ENCODE data around the gene LRP3. TPM values are rescaled to one million over a fixed set of nuclear protein-coding genes. Genes with fewer than 3 reads are reported as not detected.

LRP3 gene
- total and polyA plus RNA-seq, 2 donors (not counting 1 experiment from before 2014, with no cell fraction given) = 4.0 to 24.4 TPM

- DNase-seq (ENCODE audit: low read depth in 2 of 2) = no peak
- TF ChIP-seq CTCF (conservative IDR thresholded peaks at IDR 0.05 in 1 of 2, IDR thresholded peaks at IDR 0.05 in 1 of 2; ENCODE audit: low read depth in 1 of 2, low read length in 2 of 2) (no peak), EZH2 (IDR thresholded peaks at IDR 0.05; ENCODE audit: low read length, missing control alignments) (no peak)
- Histone ChIP-seq H4K20me1 (ENCODE audit: control insufficient read depth, extremely low read depth, insufficient read depth, low read length) (no peaks in the 10 kb centered on the region), H3K27me3 (ENCODE audit: control insufficient read depth, insufficient read depth, low read length) (peaks cover 3% of the 10 kb centered on the region), H3K4me2 (ENCODE audit: extremely low read depth, insufficient read depth, low read length) (no peak overlapping the region), H3K9ac (ENCODE audit: insufficient read depth, low read length) (no peak overlapping the region), H3K36me3 (ENCODE audit: control insufficient read depth, insufficient read depth, low read length) (no peaks in the 10 kb centered on the region), H3K27ac (ENCODE audit: insufficient read depth, low read length) (no peak overlapping the region), H3K4me3 (replicated peaks in 1 of 4; ENCODE audit: control extremely low read depth in 1 of 4, insufficient read depth in 1 of 4, low read depth in 3 of 4, low read length in 4 of 4) (no peak overlapping the region), H3K9me3 (ENCODE audit: control insufficient read depth, insufficient read depth, low read depth, low read length) (no peaks in the 10 kb centered on the region), H2AFZ (ENCODE audit: low read length) (no peak overlapping the region), H3K4me1 (ENCODE audit: control insufficient read depth, extremely low read depth, insufficient read depth, low read length) (no peaks in the 10 kb centered on the region), H3K79me2 (ENCODE audit: control insufficient read depth, insufficient read depth, low read length) (no peaks in the 10 kb centered on the region)
These were observed 38.5 kb downstream of the LRP3 start for GRCh38 chr19:33232656-33233055.

- H4K20me1 ChIP-seq (ENCODE audit: control insufficient read depth, extremely low read depth, insufficient read depth, low read length) = no peaks in the 10 kb centered on the region
- H3K79me2 ChIP-seq (ENCODE audit: control insufficient read depth, insufficient read depth, low read length) = no peaks in the 10 kb centered on the region
- H3K4me1 ChIP-seq (ENCODE audit: control insufficient read depth, extremely low read depth, insufficient read depth, low read length) = no peaks in the 10 kb centered on the region
- DNase-seq (ENCODE audit: low read depth in 2 of 2) = no peak
- peaks cover 3% of the 10 kb centered on the region for H3K27me3 ChIP-seq (ENCODE audit: control insufficient read depth, insufficient read depth, low read length)
- no peak overlapping the region for H3K4me3 ChIP-seq (replicated peaks in 1 of 4; ENCODE audit: control extremely low read depth in 1 of 4, insufficient read depth in 1 of 4, low read depth in 3 of 4, low read length in 4 of 4)
- H3K36me3 ChIP-seq (ENCODE audit: control insufficient read depth, insufficient read depth, low read length) = no peaks in the 10 kb centered on the region
- no peak for TF ChIP-seq CTCF (conservative IDR thresholded peaks at IDR 0.05 in 1 of 2, IDR thresholded peaks at IDR 0.05 in 1 of 2; ENCODE audit: low read depth in 1 of 2, low read length in 2 of 2)
- TF ChIP-seq EZH2 (IDR thresholded peaks at IDR 0.05; ENCODE audit: low read length, missing control alignments) = no peak
- H3K9ac ChIP-seq (ENCODE audit: insufficient read depth, low read length) = no peak overlapping the region
- H3K4me2 ChIP-seq (ENCODE audit: extremely low read depth, insufficient read depth, low read length) = no peak overlapping the region
- H3K9me3 ChIP-seq (ENCODE audit: control insufficient read depth, insufficient read depth, low read depth, low read length) = no peaks in the 10 kb centered on the region
- H2AFZ ChIP-seq (ENCODE audit: low read length) = no peak overlapping the region
- H3K27ac ChIP-seq (ENCODE audit: insufficient read depth, low read length) = no peak overlapping the region
These were observed 39.1 kb downstream of the LRP3 start for GRCh38 chr19:33233056-33233873.

- Histone ChIP-seq H3K4me1 (ENCODE audit: control insufficient read depth, extremely low read depth, insufficient read depth, low read length) (no peaks in the 10 kb centered on the region), H3K27me3 (ENCODE audit: control insufficient read depth, insufficient read depth, low read length) (peaks cover 3% of the 10 kb centered on the region), H3K9me3 (ENCODE audit: control insufficient read depth, insufficient read depth, low read depth, low read length) (no peaks in the 10 kb centered on the region), H3K4me3 (replicated peaks in 1 of 4; ENCODE audit: control extremely low read depth in 1 of 4, insufficient read depth in 1 of 4, low read depth in 3 of 4, low read length in 4 of 4) (no peak overlapping the region), H3K79me2 (ENCODE audit: control insufficient read depth, insufficient read depth, low read length) (no peaks in the 10 kb centered on the region), H4K20me1 (ENCODE audit: control insufficient read depth, extremely low read depth, insufficient read depth, low read length) (no peaks in the 10 kb centered on the region), H2AFZ (ENCODE audit: low read length) (no peak overlapping the region), H3K9ac (ENCODE audit: insufficient read depth, low read length) (no peak overlapping the region), H3K36me3 (ENCODE audit: control insufficient read depth, insufficient read depth, low read length) (no peaks in the 10 kb centered on the region), H3K27ac (ENCODE audit: insufficient read depth, low read length) (no peak overlapping the region), H3K4me2 (ENCODE audit: extremely low read depth, insufficient read depth, low read length) (no peak overlapping the region)
- DNase-seq (ENCODE audit: low read depth in 2 of 2) = no peak
- TF ChIP-seq CTCF (conservative IDR thresholded peaks at IDR 0.05 in 1 of 2, IDR thresholded peaks at IDR 0.05 in 1 of 2; ENCODE audit: low read depth in 1 of 2, low read length in 2 of 2) = no peak
- no peak for TF ChIP-seq EZH2 (IDR thresholded peaks at IDR 0.05; ENCODE audit: low read length, missing control alignments)
These were observed 40.0 kb downstream of the LRP3 start for GRCh38 chr19:33234092-33234491.

Data from fibroblast of lung (primary cell).